Measurements from ENCODE around the gene SSBP4. TPM values are rescaled to one million over a fixed set of nuclear protein-coding genes. Genes with fewer than 3 reads are reported as not detected.

Gene SSBP4
- total and polyA plus RNA-seq, 2 donors (not counting 1 experiment from before 2014, with no cell fraction given) = 37.0 to 64.2 TPM

DNA sequence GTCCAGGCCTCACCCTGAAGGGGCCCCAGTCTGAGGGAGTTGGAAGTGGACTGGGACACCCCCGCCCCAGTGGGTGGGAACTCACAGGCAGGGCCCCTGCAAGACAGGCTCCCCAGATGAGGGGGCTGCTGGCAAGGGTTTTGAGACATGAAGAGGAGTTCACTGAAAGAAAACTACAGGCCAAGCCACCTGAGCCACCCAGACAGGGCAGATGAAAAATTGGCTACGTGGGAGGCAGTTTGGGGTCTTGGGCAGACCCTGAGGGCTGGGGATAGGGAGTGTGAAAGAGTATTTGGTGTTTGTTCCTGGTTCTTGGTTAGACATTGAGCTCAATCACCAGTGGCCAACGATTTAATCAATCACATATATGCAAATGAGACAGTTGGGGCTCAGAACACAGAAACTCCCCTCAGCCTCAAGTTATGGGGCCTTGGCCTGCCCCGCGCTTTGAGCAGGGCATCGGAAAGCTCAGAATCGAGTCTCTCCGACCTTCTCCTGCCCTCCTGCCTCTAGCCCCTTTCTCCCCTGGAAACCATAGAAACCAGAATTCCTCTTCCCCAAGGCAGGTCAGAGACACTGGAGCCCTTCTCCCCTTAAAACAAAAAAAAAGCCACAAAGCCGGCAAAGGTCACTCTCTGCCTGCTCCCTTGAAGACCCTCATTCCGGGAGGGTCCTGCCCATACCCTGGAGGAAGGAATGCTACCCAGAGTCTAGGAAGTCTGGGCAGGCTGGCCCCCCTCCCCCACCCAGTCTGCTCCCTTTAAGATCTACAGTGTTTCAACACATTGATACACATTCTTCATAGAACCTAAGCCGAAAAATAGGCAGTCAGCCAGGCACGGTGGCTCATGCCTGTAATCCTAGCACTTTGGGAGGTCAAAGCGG is 20.1 kb downstream of the SSBP4 start:
- H3K36me3 ChIP-seq (replicated peaks in 1 of 2; ENCODE audit: control extremely low read depth in 1 of 2, control insufficient read depth in 1 of 2, extremely low read depth in 1 of 2, insufficient read depth in 2 of 2, low read length in 1 of 2) = peaks cover 0 to 10% of the 10 kb centered on the region in 2 experiments
- H3K79me2 ChIP-seq (ENCODE audit: control insufficient read depth, insufficient read depth, low read length) = no peaks in the 10 kb centered on the region
- peak; percentile 61 for DNase-seq
- H3K4me3 Mint-ChIP-seq = peak overlapping the region; percentile 65
- 81% methylated on average over 12 of the region's 13 CpGs for WGBS (ENCODE audit: insufficient coverage)
- peaks cover 17 to 37% of the 10 kb centered on the region in 2 donors for H3K4me1 ChIP-seq (ENCODE audit: control insufficient read depth in 2 of 2, insufficient read depth in 2 of 2, low read length in 2 of 2)
- H2AFZ ChIP-seq (ENCODE audit: insufficient read depth, low read depth, low read length, poor library complexity, severe bottlenecking) = no peak overlapping the region
- no peak overlapping the region for H3K9ac ChIP-seq (ENCODE audit: low read length)
- no peaks in the 10 kb centered on the region for H3K27me3 ChIP-seq (replicated peaks in 1 of 4; ENCODE audit: control extremely low read depth in 1 of 4, control insufficient read depth in 3 of 4, insufficient read depth in 4 of 4, low read length in 3 of 4)
- no peaks in the 10 kb centered on the region for H3K27me3 Mint-ChIP-seq
- no peaks in the 10 kb centered on the region for H3K9me3 Mint-ChIP-seq (ENCODE audit: insufficient read depth)
- H4K20me1 ChIP-seq (ENCODE audit: control insufficient read depth, insufficient read depth, low read length, poor library complexity, severe bottlenecking) = peaks cover 33% of the 10 kb centered on the region
- no peak for ATAC-seq (ENCODE audit: low read depth)
- ChIA-PET CTCF (interaction anchor here (0.7 to 3.3 kb wide), 3 partner anchors 9 to 408 kb away, joined by 3 to 11 read pairs (median 4); no protein-coding TSS in a partner anchor), POLR2A (no interaction called here)
- H3K9me3 ChIP-seq (ENCODE audit: control extremely low read depth in 1 of 3, control insufficient read depth in 2 of 3, insufficient read depth in 1 of 3, low read length in 2 of 3) = no peaks in the 10 kb centered on the region
- no peak overlapping the region for H3K27ac Mint-ChIP-seq
- H3K27ac ChIP-seq (ENCODE audit: low read length in 2 of 2) = no peak overlapping the region
- intact Hi-C loops (cut with micrococcal nuclease) = no loop called here
- no peak overlapping the region for H3K4me3 ChIP-seq (ENCODE audit: control extremely low read depth in 1 of 5, extremely low read depth in 1 of 5, insufficient read depth in 1 of 5, low read depth in 2 of 5, low read length in 4 of 5)
- peaks cover 33% of the 10 kb centered on the region for H3K4me1 Mint-ChIP-seq
- no peak overlapping the region for H3K4me2 ChIP-seq (replicated peaks; ENCODE audit: low read depth, low read length, poor library complexity, severe bottlenecking)
- TF ChIP-seq EZH2 (IDR thresholded peaks at IDR 0.05; ENCODE audit: borderline replicate concordance, insufficient read depth, low read depth, low read length, poor library complexity, severe bottlenecking) = no peak
- TF ChIP-seq, protein P1, sequence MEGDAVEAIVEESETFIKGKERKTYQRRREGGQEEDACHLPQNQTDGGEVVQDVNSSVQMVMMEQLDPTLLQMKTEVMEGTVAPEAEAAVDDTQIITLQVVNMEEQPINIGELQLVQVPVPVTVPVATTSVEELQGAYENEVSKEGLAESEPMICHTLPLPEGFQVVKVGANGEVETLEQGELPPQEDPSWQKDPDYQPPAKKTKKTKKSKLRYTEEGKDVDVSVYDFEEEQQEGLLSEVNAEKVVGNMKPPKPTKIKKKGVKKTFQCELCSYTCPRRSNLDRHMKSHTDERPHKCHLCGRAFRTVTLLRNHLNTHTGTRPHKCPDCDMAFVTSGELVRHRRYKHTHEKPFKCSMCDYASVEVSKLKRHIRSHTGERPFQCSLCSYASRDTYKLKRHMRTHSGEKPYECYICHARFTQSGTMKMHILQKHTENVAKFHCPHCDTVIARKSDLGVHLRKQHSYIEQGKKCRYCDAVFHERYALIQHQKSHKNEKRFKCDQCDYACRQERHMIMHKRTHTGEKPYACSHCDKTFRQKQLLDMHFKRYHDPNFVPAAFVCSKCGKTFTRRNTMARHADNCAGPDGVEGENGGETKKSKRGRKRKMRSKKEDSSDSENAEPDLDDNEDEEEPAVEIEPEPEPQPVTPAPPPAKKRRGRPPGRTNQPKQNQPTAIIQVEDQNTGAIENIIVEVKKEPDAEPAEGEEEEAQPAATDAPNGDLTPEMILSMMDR (IDR thresholded peaks at IDR 0.05) = no peak

DNA sequence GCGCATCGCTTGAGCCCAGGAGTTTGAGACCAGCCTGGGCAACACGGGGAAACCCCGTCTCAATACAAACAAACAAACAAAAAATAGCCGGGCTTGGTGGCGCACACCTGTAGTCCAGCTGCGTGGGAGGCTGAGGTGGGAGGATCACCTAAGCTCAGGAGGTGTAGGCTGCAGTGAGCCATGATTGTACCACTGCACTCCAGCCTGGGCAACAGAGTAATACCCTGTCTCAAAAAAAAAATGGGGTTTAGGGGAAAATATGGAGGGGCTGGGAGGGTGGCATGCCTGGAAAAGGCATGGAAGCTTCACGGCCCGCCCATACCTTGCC is 20.7 kb downstream of the SSBP4 start:
- H2AFZ ChIP-seq (ENCODE audit: insufficient read depth, low read depth, low read length, poor library complexity, severe bottlenecking) = no peak overlapping the region
- H3K27ac ChIP-seq (ENCODE audit: low read length in 2 of 2) = no peak overlapping the region
- intact Hi-C loops (cut with micrococcal nuclease) = no loop called here
- no peaks in the 10 kb centered on the region for H3K9me3 Mint-ChIP-seq (ENCODE audit: insufficient read depth)
- no peaks in the 10 kb centered on the region for H3K27me3 Mint-ChIP-seq
- H3K27ac Mint-ChIP-seq = peak overlapping the region; percentile 24
- H3K4me2 ChIP-seq (replicated peaks; ENCODE audit: low read depth, low read length, poor library complexity, severe bottlenecking) = no peak overlapping the region
- TF ChIP-seq, protein P1 (IDR thresholded peaks at IDR 0.05) = no peak
- 97% methylated on average over 4 of the region's 9 CpGs for WGBS (ENCODE audit: insufficient coverage)
- CTCF ChIA-PET = interaction anchor here (0.6 to 3.3 kb wide), 5 partner anchors 11 to 408 kb away, joined by 3 to 11 read pairs (median 4); partner anchors contain the start of gene SSBP4
- no peak overlapping the region for H3K4me3 Mint-ChIP-seq
- H4K20me1 ChIP-seq (ENCODE audit: control insufficient read depth, insufficient read depth, low read length, poor library complexity, severe bottlenecking) = peaks cover 27% of the 10 kb centered on the region
- no peak overlapping the region for H3K4me3 ChIP-seq (ENCODE audit: control extremely low read depth in 1 of 5, extremely low read depth in 1 of 5, insufficient read depth in 1 of 5, low read depth in 2 of 5, low read length in 4 of 5)
- H3K4me1 ChIP-seq (ENCODE audit: control insufficient read depth in 2 of 2, insufficient read depth in 2 of 2, low read length in 2 of 2) = peaks cover 14 to 33% of the 10 kb centered on the region in 2 donors
- no peak overlapping the region for H3K9ac ChIP-seq (ENCODE audit: low read length)
- peaks cover 27% of the 10 kb centered on the region for H3K4me1 Mint-ChIP-seq
- POLR2A ChIA-PET = no interaction called here
- H3K9me3 ChIP-seq (ENCODE audit: control extremely low read depth in 1 of 3, control insufficient read depth in 2 of 3, insufficient read depth in 1 of 3, low read length in 2 of 3) = no peaks in the 10 kb centered on the region
- H3K36me3 ChIP-seq (replicated peaks in 1 of 2; ENCODE audit: control extremely low read depth in 1 of 2, control insufficient read depth in 1 of 2, extremely low read depth in 1 of 2, insufficient read depth in 2 of 2, low read length in 1 of 2) = peaks cover 0 to 16% of the 10 kb centered on the region in 2 experiments
- H3K79me2 ChIP-seq (ENCODE audit: control insufficient read depth, insufficient read depth, low read length) = no peaks in the 10 kb centered on the region
- DNase-seq = no peak
- H3K27me3 ChIP-seq (replicated peaks in 1 of 4; ENCODE audit: control extremely low read depth in 1 of 4, control insufficient read depth in 3 of 4, insufficient read depth in 4 of 4, low read length in 3 of 4) = no peaks in the 10 kb centered on the region
- ATAC-seq (ENCODE audit: low read depth) = no peak
